ENCODE measurements around the gene ACTL8.

The ACTL8 gene

DNA sequence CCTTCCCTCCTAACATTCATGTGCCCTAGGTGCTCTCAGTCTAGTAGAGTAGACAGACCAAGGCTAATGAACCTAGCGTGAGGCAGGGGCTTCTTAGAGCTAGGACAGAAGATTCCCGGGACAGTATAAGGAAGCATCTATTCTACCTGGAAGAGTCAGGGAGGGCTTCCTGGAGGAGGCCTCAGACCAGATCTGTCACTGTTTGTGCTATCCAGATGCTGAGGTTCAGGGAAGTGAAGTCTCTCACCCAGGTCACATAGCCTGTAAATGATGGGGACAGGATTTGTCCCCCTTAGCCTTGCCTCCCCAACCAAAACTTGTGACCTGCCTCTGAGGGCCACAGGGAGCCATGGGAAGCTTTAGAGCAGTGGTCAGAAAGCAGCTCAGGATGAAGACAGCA lies 20.7 kb downstream of the ACTL8 start:
- DNase-seq (ENCODE audit: low read depth) = no peak
- H3K4me3 ChIP-seq (ENCODE audit: low read depth, low read length) = no peak overlapping the region
- no peak for TF ChIP-seq CTCF (conservative IDR thresholded peaks at IDR 0.05; ENCODE audit: low read depth, low read length)

DNA sequence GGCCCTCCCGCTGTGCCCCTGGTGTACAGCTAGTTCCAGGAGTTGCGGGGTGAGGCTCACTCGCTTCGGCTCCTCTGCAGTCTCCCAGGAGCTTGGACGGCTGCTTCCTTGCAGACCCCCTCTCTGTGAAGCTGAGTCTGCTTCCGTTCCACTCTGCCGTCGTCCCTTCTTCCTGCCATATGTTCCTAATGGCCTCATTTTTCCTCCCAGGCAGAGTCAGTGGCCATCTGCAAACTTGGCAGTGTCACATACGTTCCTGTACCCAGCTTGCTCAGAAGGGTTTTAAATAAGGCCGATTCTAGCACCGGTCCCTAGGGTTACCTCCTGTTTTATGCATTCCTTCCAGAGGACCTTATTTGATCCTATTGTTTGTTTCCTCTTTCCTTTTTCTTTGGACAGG lies 21.3 kb downstream of the ACTL8 start:
- H3K4me3 ChIP-seq (ENCODE audit: low read depth, low read length) = no peak overlapping the region
- DNase-seq (ENCODE audit: low read depth) = no peak
- TF ChIP-seq CTCF (conservative IDR thresholded peaks at IDR 0.05; ENCODE audit: low read depth, low read length) = no peak

GRCh38 chr1:17777330-17777729 lies 22.2 kb downstream of the ACTL8 start:
- DNase-seq (ENCODE audit: low read depth) = no peak
- no peak for TF ChIP-seq CTCF (conservative IDR thresholded peaks at IDR 0.05; ENCODE audit: low read depth, low read length)
- no peak overlapping the region for H3K4me3 ChIP-seq (ENCODE audit: low read depth, low read length)

DNA sequence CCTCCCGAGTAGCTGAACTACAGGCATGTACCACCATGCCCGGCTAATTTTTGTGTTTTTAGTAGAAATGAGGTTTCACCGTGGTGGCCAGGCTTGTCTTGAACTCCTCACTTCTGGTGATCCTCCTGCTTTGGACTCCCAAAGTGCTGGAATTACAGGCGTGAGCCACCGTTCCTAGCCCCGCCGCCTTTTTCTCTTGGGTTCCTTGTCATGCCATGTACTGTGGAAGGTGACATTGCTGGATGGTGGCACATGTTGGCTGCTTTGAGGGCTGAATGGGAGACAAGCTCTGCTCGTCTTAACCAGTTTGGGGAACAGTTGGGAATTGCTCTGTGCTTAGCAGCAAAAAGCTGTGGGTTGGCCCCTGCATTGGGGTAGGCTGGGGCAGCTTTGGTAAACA lies 22.7 kb downstream of the ACTL8 start:
- no peak for DNase-seq (ENCODE audit: low read depth)
- no peak overlapping the region for H3K4me3 ChIP-seq (ENCODE audit: low read depth, low read length)
- no peak for TF ChIP-seq CTCF (conservative IDR thresholded peaks at IDR 0.05; ENCODE audit: low read depth, low read length)

- no peak overlapping the region for H3K4me3 ChIP-seq (ENCODE audit: low read depth, low read length)
- DNase-seq (ENCODE audit: low read depth) = no peak
- TF ChIP-seq CTCF (conservative IDR thresholded peaks at IDR 0.05; ENCODE audit: low read depth, low read length) = no peak
These were observed 25.8 kb downstream of the ACTL8 start for GRCh38 chr1:17780916-17781315.

DNA sequence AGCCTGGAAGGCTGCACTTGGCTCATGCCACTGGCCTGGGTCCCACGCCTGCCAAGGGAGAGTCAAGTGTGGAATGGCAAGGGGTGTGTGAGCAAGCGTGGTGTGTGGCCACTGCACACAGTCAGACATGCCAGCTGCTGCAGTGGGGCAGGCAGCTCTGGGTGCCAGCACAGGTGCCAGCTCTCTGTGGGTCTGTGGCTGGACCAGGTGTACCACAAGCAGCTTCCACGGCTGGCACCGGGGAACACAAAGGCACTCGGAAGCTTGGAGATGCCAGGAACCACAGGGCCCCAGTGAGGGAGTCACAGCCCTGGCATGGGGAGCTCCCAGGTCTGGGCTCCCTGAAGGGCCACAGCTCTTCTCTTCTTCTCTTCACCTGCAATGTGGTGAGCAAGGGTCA lies 34.8 kb downstream of the ACTL8 start:
- no peak for TF ChIP-seq CTCF (conservative IDR thresholded peaks at IDR 0.05; ENCODE audit: low read depth, low read length)
- no peak for DNase-seq (ENCODE audit: low read depth)
- no peak overlapping the region for H3K4me3 ChIP-seq (ENCODE audit: low read depth, low read length)

- no peak for TF ChIP-seq CTCF (conservative IDR thresholded peaks at IDR 0.05; ENCODE audit: low read depth, low read length)
- DNase-seq (ENCODE audit: low read depth) = no peak
- no peak overlapping the region for H3K4me3 ChIP-seq (ENCODE audit: low read depth, low read length)
These were observed 35.4 kb downstream of the ACTL8 start for GRCh38 chr1:17790383-17791054.
